Effector memory CD8-positive, alpha-beta T cell (primary cell): ENCODE data around the gene CACNA1C.

Experiments used
- ATAC-seq: fragments of 150-1000 bp; cut with Tn5 transposase; replicated peaks from 2 replicates; pipeline ENCODE4 v1.10.0; 2021; ENCODE audit warnings: mild to moderate bottlenecking, moderate library complexity
- DNase-seq, 3 experiments: peaks; one replicate each; pipeline ENCODE4 v3.0.0; 2021
- H3K27ac Mint-ChIP-seq, 2 donors: one replicate each; pipeline ENCODE4 v1.8.0; 2022; ENCODE audit warnings: mild to moderate bottlenecking in 2 of 2, mixed read lengths in 2 of 2, moderate library complexity in 2 of 2
- H3K27me3 Mint-ChIP-seq, 2 donors: one replicate each; pipeline ENCODE4 v1.8.0; 2022; ENCODE audit warnings: mixed read lengths in 2 of 2
- H3K36me3 Mint-ChIP-seq: one replicate; pipeline ENCODE4 v1.8.0; 2022; ENCODE audit warnings: mild to moderate bottlenecking, moderate library complexity, mixed read lengths; ENCODE audit not compliant: insufficient read depth
- H3K4me1 Mint-ChIP-seq, 2 donors: one replicate each; pipeline ENCODE4 v1.8.0; 2022; ENCODE audit warnings: low read depth in 2 of 2, mixed read lengths in 2 of 2
- H3K4me3 Mint-ChIP-seq, 2 donors: one replicate each; pipeline ENCODE4 v1.8.0; 2022; ENCODE audit warnings: mild to moderate bottlenecking in 2 of 2, mixed read lengths in 2 of 2, moderate library complexity in 2 of 2
- H3K9me3 Mint-ChIP-seq, 2 donors: one replicate each; pipeline ENCODE4 v1.8.0; 2022; ENCODE audit warnings: mixed read lengths in 2 of 2

CACNA1C gene

DNA sequence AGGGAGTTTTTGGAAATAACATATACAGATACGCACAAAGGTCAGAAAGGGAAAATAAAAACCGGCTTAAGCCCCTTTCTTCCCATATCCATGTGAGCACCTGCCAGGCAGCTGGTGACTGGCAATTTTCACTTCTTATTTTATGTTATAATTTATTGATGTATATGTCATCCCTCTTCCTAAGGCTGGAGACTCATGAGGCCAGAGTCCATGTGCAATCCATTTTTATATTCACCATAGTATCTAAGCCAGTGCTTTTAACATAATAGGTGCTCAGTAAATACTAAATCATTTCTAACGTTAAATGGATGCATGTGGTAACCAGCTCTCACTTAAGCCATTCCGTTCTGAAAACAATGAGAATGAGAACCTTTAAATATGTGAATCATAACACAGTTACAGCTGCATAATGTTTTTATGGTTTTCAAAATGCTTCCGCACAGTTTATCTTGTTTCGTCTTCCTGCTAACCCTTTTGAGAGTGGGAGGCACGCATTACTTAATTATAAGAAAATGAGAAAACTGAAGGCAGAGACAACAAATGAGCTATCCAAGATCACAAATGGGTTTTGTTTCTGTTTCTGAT, 178.3 kb downstream of the CACNA1C start:
- Mint-ChIP-seq H3K27me3 (peaks cover 14 to 74% of the 10 kb centered on the region in 2 donors), H3K27ac (no peak overlapping the region), H3K9me3 (peaks cover 0 to 4% of the 10 kb centered on the region in 2 donors), H3K4me1 (no peaks in the 10 kb centered on the region), H3K4me3 (no peak overlapping the region), H3K36me3 (peaks cover 5% of the 10 kb centered on the region)
- ATAC-seq (no peak), DNase-seq (no peak)

DNA sequence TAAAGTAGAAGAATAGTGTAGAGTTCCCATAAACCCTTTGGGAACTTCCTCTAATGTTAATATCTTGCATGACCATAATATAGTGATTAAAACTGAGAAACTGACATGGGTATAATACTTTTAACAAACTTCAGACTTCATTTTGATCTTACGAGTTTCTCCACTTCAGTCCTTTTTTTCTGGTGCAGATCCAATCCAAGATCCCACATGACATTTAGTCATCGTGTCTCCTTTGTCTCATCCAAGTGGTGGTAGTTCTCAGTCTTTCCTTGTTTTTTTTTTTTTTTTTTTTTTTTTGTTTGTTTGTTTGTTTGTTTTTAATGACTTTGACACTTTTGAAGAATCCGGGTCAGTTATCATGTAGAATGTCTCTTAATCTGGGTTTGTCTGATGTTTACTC, 179.2 kb downstream of the CACNA1C start:
- H3K4me1 Mint-ChIP-seq = no peaks in the 10 kb centered on the region
- DNase-seq = no peak
- peaks cover 0 to 4% of the 10 kb centered on the region in 2 donors for H3K9me3 Mint-ChIP-seq
- H3K36me3 Mint-ChIP-seq = no peaks in the 10 kb centered on the region
- ATAC-seq = no peak
- H3K27me3 Mint-ChIP-seq = peaks cover 14 to 74% of the 10 kb centered on the region in 2 donors
- H3K4me3 Mint-ChIP-seq = no peak overlapping the region
- no peak overlapping the region for H3K27ac Mint-ChIP-seq

DNA sequence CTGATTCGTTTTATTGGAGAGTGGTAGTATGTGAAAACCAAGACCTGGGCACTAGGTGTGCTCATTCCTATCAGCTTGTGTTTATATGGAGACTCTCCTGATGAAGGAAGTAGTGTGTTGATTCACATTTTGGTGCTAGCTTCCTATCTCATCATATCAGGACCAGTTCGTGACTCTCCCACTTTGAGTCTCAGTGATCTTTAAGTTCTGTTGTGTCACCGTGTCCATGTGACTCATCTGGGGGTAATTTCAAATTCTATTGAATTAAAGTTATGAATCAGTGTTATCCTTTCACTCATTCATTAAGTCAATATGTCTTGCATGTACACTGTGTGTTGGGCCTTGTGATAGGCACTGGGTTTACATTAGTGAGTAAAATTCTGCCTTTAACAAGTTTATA, 180.2 kb downstream of the CACNA1C start:
- Mint-ChIP-seq H3K27ac (no peak overlapping the region), H3K4me3 (no peak overlapping the region), H3K9me3 (peaks cover 0 to 4% of the 10 kb centered on the region in 2 donors), H3K27me3 (peaks cover 14 to 67% of the 10 kb centered on the region in 2 donors), H3K36me3 (no peaks in the 10 kb centered on the region), H3K4me1 (no peaks in the 10 kb centered on the region)
- ATAC-seq (no peak), DNase-seq (no peak)

DNA sequence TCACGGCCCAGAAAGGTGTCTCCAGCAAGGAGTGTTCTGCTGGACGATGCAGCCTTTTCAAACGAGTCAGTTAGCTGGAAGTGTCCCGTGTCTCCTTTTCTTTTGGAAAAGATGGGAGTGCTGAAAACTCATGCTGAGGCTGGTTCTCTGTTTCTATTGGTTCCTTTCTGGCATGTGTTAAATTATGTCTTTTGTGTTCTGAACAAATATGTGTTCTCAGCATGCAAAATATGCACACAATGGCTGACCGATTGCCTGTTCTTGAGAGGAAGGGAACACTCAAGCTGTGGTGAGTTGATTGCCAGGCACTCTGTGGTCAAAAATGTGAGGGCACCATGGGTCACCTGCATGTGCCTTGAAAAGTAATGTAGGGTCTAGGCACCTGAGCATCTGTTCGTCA, 181.3 kb downstream of the CACNA1C start:
- peaks cover 11 to 67% of the 10 kb centered on the region in 2 donors for H3K27me3 Mint-ChIP-seq
- DNase-seq = no peak
- no peak overlapping the region for H3K4me3 Mint-ChIP-seq
- peaks cover 0 to 4% of the 10 kb centered on the region in 2 donors for H3K9me3 Mint-ChIP-seq
- no peak overlapping the region for H3K27ac Mint-ChIP-seq
- no peaks in the 10 kb centered on the region for H3K36me3 Mint-ChIP-seq
- H3K4me1 Mint-ChIP-seq = no peaks in the 10 kb centered on the region
- no peak for ATAC-seq

DNA sequence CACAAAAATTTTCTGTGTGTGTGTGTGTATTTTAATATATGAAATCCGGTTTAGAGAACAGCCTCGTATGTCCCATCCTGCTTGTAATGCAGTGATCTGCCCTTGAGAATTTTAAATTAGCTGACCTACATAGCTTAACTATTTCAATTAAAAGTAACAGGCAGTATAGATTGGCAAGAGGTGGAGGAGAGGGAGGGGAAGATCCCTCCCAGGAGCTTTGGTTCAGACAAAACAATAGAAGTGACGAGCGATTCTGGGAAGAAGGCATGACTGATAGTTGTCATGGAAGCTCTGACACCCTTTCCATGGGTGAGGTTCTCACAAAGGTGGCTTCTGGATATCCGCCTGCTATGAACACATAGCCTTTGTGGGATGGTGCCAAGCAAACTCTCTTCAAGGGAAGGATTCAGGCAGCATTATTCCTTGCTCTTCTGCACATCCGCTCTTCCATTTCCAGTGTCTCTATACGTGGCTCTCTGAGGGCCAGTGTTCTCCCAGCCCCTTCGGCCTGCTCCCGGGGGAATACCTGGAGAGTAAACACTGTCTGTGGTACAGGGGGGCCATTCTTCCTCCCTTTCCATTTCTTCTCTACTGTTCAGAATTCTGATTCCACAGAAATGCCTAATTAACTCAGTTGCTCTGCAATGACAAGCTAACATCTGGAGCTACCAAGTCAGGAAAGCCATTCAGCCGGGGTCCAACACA, 182.0 kb downstream of the CACNA1C start:
- Mint-ChIP-seq H3K36me3 (no peaks in the 10 kb centered on the region), H3K4me1 (no peaks in the 10 kb centered on the region)

DNA sequence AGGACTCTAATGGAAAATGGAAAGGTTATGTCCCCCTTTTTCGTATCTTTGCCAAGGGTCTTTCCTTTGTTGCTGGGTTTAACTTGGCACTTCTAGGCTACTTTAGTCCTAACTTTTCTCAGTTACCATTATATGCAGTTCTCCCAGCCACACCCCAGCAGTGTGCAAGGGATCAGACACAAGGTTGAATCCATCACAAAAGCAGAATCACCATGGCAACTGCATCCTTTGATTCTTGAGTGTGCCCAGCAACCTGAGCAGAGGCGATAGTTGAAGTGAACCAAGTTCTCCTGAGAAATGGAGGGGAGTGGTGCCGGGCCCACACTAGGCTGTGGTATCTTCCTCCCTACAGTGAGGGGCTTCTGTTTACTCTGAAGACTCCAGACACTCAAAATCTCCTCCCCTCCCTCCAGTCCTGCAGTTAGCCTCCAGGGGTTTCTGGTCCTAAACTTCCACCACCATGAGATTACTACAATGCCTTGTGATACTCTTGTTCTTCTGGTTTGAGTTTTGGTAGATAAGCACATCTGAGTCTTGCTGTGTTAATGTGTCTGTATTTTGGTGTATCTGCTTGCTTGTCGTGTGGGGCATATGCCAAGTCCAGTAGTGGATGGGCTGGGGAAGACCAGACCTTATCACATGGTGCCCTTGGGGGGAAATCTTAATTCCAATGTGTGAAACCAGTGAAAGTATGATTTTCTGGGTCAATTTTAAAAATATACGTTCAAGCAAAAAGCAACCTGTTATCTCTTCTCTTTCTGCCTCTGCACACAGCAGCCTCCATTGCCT, 183.9 kb downstream of the CACNA1C start:
- no peak for DNase-seq
- Mint-ChIP-seq H3K9me3 (no peaks in the 10 kb centered on the region), H3K27me3 (peaks cover 8 to 80% of the 10 kb centered on the region in 2 donors), H3K27ac (no peak overlapping the region), H3K36me3 (no peaks in the 10 kb centered on the region), H3K4me3 (no peak overlapping the region), H3K4me1 (no peaks in the 10 kb centered on the region)
- no peak for ATAC-seq

More for the DNA sequence above, 182.0 kb downstream of the CACNA1C start:
- ATAC-seq = no peak
- Mint-ChIP-seq H3K27me3 (peaks cover 5 to 64% of the 10 kb centered on the region in 2 donors), H3K4me3 (no peak overlapping the region), H3K9me3 (no peaks in the 10 kb centered on the region), H3K27ac (no peak overlapping the region)
- DNase-seq = no peak

DNA sequence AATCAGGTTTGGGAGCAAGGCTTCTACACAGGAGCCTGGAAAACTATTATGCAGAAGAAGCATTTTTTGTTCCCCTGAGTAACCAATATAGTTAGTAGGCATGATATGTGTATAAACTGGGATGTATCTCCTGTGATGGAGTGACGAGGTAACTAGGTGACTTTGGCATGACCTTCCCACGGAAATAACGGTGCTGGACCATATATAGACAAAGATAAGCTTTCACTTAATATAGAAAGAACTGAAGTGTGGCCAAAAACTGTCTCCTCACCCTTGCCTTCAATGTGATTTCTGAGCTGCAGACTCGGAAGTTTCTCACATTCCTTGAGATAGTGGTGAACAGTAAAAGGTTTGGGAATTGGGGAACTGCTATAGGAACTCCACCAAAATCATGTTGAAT, 185.3 kb downstream of the CACNA1C start:
- no peak for ATAC-seq
- no peaks in the 10 kb centered on the region for H3K4me1 Mint-ChIP-seq

DNA sequence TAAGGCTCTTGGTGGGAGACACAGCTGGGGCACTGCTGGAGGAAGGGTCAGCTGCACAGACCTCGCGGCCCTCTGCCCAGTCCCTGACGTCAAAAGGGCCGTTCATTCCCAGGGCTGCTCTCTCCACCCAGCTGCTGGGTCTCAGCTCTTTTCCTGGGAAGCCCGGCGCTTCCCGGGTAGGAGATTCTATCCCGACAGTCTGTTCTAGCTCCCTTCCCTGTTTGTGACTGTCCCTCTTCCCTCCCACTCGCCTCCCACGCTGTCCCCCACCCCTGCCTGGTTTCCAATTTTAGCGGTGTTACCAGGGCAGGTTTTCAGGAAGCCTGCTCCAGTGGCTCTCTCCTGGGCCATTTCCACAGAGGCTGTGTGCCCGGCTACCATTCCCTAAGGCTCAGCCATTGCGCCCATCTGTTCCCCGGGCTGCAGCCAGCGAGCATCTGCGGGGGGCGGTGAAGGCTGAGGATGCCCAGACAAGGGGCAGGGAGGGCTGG, 186.6 kb downstream of the CACNA1C start:
- DNase-seq (no peak), ATAC-seq (no peak)
- no peak overlapping the region for H3K4me3 Mint-ChIP-seq
- no peaks in the 10 kb centered on the region for H3K4me1 Mint-ChIP-seq
- no peak overlapping the region for H3K27ac Mint-ChIP-seq
- H3K27me3 Mint-ChIP-seq = peaks cover 14 to 86% of the 10 kb centered on the region in 2 donors
- H3K36me3 Mint-ChIP-seq = no peaks in the 10 kb centered on the region
- H3K9me3 Mint-ChIP-seq = no peaks in the 10 kb centered on the region

More for the DNA sequence above, 185.3 kb downstream of the CACNA1C start:
- H3K27me3 Mint-ChIP-seq = peaks cover 14 to 89% of the 10 kb centered on the region in 2 donors
- no peak overlapping the region for H3K4me3 Mint-ChIP-seq
- no peak overlapping the region for H3K27ac Mint-ChIP-seq
- no peaks in the 10 kb centered on the region for H3K9me3 Mint-ChIP-seq
- H3K36me3 Mint-ChIP-seq = no peaks in the 10 kb centered on the region
- no peak for DNase-seq

DNA sequence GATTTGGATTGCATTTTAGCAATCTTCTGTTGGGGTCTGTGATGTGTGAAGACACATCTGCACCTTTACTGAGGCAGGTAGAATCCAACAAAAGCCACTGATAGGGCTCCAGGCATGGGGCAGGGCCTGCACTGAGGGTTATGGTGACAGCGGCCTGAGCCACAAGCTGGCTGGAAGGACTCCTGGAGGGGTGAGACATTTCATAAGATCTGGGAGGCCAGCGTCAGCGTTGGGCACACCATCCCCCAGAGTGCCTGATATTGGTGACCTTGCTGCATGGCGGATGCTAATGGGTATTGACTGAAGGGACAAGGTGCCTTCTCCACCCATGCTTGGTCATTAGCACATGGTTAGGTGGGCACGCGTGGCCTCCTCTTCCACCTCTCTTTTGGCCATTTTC, 187.6 kb downstream of the CACNA1C start:
- H3K9me3 Mint-ChIP-seq = no peaks in the 10 kb centered on the region
- no peaks in the 10 kb centered on the region for H3K36me3 Mint-ChIP-seq

DNA sequence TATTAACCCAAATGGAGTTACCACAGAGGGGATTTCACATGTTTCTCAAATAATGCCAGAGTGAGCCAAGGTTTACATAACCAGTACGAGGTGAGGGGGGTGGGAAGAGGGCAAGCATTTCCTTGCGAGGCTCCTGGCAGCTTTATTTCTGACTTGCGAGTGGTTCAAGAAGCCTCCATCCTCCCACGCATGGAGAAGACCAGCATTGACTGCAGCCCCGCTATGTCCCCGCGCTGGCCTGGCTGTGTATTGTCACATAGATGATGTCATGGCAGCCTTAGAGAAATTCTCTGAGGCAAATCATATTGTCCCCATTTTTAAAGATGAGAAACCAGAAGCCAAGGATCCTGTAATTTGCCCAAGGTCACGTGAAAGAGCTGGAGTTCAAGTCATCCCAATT, 188.2 kb downstream of the CACNA1C start:
- no peaks in the 10 kb centered on the region for H3K9me3 Mint-ChIP-seq
- H3K4me3 Mint-ChIP-seq = no peak overlapping the region

More for the DNA sequence above, 187.6 kb downstream of the CACNA1C start:
- Mint-ChIP-seq H3K4me1 (no peaks in the 10 kb centered on the region), H3K27me3 (peaks cover 14 to 78% of the 10 kb centered on the region in 2 donors), H3K4me3 (no peak overlapping the region), H3K27ac (no peak overlapping the region)
- DNase-seq = no peak
- no peak for ATAC-seq

DNA sequence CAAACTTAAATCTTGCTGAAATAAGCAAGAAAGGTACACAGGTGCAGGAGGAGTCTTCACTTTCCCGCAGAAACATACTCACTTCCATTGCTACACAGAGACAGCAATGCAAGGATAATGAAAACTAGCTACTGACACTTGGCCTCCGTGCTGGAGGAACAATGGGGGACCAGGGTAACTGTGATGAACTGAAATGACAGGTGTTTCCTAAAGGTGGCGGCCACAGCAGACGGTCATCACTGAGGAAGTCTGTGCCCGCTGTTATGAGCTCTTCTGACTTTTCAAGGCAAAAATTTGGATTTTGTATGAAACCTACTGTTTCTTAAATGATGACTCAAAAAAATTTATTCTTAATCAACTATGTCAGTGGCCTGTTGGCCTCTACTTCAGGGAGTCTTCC, 189.4 kb downstream of the CACNA1C start:
- Mint-ChIP-seq H3K4me1 (no peaks in the 10 kb centered on the region), H3K36me3 (no peaks in the 10 kb centered on the region), H3K27me3 (peaks cover 14 to 67% of the 10 kb centered on the region in 2 donors), H3K9me3 (no peaks in the 10 kb centered on the region), H3K27ac (no peak overlapping the region), H3K4me3 (no peak overlapping the region)
- no peak for ATAC-seq
- DNase-seq = no peak

More for the DNA sequence above, 188.2 kb downstream of the CACNA1C start:
- Mint-ChIP-seq H3K27me3 (peaks cover 14 to 72% of the 10 kb centered on the region in 2 donors), H3K27ac (no peak overlapping the region), H3K4me1 (no peaks in the 10 kb centered on the region), H3K36me3 (no peaks in the 10 kb centered on the region)
- DNase-seq (no peak), ATAC-seq (no peak)

DNA sequence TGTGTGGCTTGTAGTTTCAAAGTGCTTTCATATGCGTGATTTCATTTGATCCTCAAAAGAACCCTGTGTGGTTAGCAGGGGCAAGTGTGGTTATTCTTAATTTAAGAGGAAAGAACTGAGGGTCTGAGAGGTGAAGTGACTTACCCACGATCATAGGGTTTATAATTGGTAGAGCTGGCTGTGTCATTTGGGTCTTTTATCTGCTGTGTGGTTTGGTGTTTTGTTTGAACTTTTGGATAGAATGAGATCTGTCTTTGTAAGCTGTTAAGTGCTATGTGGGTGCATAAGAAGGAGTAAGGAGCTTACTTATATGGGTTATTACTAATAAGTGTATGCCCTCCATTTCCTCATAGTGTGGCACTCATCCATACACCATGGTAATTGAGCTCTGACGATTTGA, 190.0 kb downstream of the CACNA1C start:
- ATAC-seq (no peak), DNase-seq (no peak)
- no peaks in the 10 kb centered on the region for H3K4me1 Mint-ChIP-seq
- H3K9me3 Mint-ChIP-seq = no peaks in the 10 kb centered on the region
- no peak overlapping the region for H3K27ac Mint-ChIP-seq
- H3K4me3 Mint-ChIP-seq = no peak overlapping the region
- H3K36me3 Mint-ChIP-seq = no peaks in the 10 kb centered on the region
- peaks cover 14 to 71% of the 10 kb centered on the region in 2 donors for H3K27me3 Mint-ChIP-seq

DNA sequence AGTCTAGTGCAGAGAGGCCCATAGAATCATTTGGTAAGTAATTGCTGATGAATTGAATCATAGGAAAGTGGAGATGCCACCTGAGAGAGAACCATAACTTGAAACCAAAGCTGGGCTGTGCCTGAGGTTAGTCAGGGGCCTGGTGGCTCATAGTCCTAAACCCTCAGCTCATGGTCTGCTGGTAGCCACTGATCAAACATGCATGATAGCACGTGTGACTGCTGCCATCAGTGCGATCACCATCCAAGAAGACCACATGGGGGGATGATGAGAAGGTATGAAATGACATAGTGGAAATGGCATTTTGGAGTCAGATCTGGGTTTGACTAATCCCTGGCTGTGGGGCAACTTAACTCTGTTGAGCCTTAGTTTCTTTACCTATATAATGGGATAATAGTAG, 190.5 kb downstream of the CACNA1C start:
- H3K9me3 Mint-ChIP-seq = no peaks in the 10 kb centered on the region
- DNase-seq (no peak), ATAC-seq (no peak)
- H3K27ac Mint-ChIP-seq = no peak overlapping the region
- H3K36me3 Mint-ChIP-seq = no peaks in the 10 kb centered on the region
- no peak overlapping the region for H3K4me3 Mint-ChIP-seq
- H3K4me1 Mint-ChIP-seq = no peaks in the 10 kb centered on the region
- H3K27me3 Mint-ChIP-seq = peaks cover 11 to 73% of the 10 kb centered on the region in 2 donors
